Activated CD4-positive, alpha-beta T cell treated with anti-CD3 and anti-CD28 coated beads, Interleukin-2, Interleukin-4, amounts not matched to agents 100 ng/mL and 50 ng/mL, durations not matched to agents 16 hours and 8 hours (primary cell): ENCODE data around the gene RFX6.

ENCODE experiments used
- DNase-seq: peaks from one replicate; pipeline ENCODE4 v3.0.0-alpha.2; 2020; ENCODE audit warnings: low spot score

Gene RFX6

GRCh38 chr6:116971959-116972358, 94.9 kb downstream of the RFX6 start:
- peak; percentile 45 for DNase-seq

DNA sequence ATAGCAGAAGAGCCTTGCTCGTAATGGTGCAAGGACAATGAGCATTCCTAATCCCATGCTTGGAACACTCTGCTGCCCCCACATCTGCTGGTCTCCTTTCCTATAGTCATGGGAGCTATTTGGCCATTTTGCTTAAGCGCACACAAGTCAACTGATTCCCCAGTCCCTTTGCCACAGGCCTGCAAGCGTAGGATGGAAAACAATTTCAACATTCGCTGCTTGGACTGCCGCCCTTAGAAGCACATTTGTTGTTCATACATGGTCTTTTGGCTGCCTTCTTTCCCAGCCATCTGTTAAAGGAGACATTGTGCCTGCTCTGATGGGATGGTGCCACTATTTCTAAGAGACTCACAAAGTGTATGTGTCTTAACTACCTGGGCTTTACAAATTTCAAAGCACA, 96.9 kb downstream of the RFX6 start:
- DNase-seq = no peak

- no peak for DNase-seq
These were observed 97.7 kb downstream of the RFX6 start for GRCh38 chr6:116974526-116975316.

GRCh38 chr6:116975600-116975999, 98.6 kb downstream of the RFX6 start:
- DNase-seq = no peak

GRCh38 chr6:116979560-116979959, 102.5 kb downstream of the RFX6 start:
- DNase-seq = no peak
